Hepatocyte (in vitro differentiated cells): ENCODE results near the gene DDX1. TPM values are rescaled to one million over a fixed set of nuclear protein-coding genes. Genes with fewer than 3 reads are reported as not detected.

Experiments
- DNase-seq: peaks from one replicate; pipeline ENCODE4 v3.0.0-alpha.2; 2016; ENCODE audit warnings: low spot score
- H2AFZ ChIP-seq: fragments of 200-600 bp; sonication (generic); 2 replicates; pipeline ENCODE4 v1.6.0; 2016; ENCODE audit warnings: antibody characterized with exemption, mild to moderate bottlenecking
- H3K27ac ChIP-seq: fragments of 200-600 bp; sonication (generic); 2 replicates; pipeline ENCODE4 v1.5.1; 2016; ENCODE audit warnings: mild to moderate bottlenecking
- H3K27me3 ChIP-seq: fragments of 200-600 bp; sonication (generic); 2 replicates; pipeline ENCODE4 v1.6.1; 2016
- H3K36me3 ChIP-seq: fragments of 200-600 bp; sonication (generic); replicated peaks from 2 replicates; pipeline ENCODE4 v1.5.1; 2016; ENCODE audit warnings: low read depth; ENCODE audit not compliant: insufficient read depth
- H3K4me1 ChIP-seq: fragments of 200-600 bp; sonication (generic); 2 replicates; pipeline ENCODE4 v1.5.1; 2016; ENCODE audit warnings: mild to moderate bottlenecking, moderate library complexity; ENCODE audit not compliant: insufficient read depth
- H3K4me2 ChIP-seq: fragments of 200-600 bp; sonication (generic); 2 replicates; pipeline ENCODE4 v1.6.0; 2016
- H3K4me3 ChIP-seq: fragments of 200-600 bp; sonication (generic); 2 replicates; pipeline ENCODE4 v1.5.1; 2016; ENCODE audit warnings: mild to moderate bottlenecking
- H3K79me2 ChIP-seq: fragments of 200-600 bp; sonication (generic); 2 replicates; pipeline ENCODE4 v1.6.0; 2017; ENCODE audit warnings: mild to moderate bottlenecking
- H3K9me2 ChIP-seq: fragments of 200-600 bp; sonication (generic); replicated peaks from 2 replicates; pipeline ENCODE4 v1.6.0; 2017; ENCODE audit warnings: mild to moderate bottlenecking; ENCODE audit not compliant: insufficient read depth
- H3K9me3 ChIP-seq: fragments of 200-600 bp; sonication (generic); 2 replicates; pipeline ENCODE4 v1.5.1; 2016; ENCODE audit warnings: low read depth, mild to moderate bottlenecking
- H4K20me1 ChIP-seq: fragments of 200-600 bp; sonication (generic); 2 replicates; pipeline ENCODE4 v1.6.0; 2016; ENCODE audit warnings: mild to moderate bottlenecking; ENCODE audit not compliant: insufficient read depth, poor library complexity, severe bottlenecking
- EZH2 ChIP-seq: fragments of 200-600 bp; sonication (generic); IDR thresholded peaks from 2 replicates; pipeline ENCODE4 v1.6.1; 2016; ENCODE audit warnings: antibody characterized with exemption, mild to moderate bottlenecking, borderline replicate concordance
- EZH2phosphoT487 ChIP-seq: fragments of 200-600 bp; sonication (generic); IDR thresholded peaks from one replicate; pipeline ENCODE4 v1.6.1; 2018; ENCODE audit warnings: antibody characterized with exemption, mild to moderate bottlenecking, low read depth, moderate library complexity; ENCODE audit not compliant: unreplicated experiment, severe bottlenecking
- WGBS: methylation state at CpG from one replicate; pipeline ENCODE4 v1.1.6; 2016; ENCODE audit warnings: low lambda C conversion rate; ENCODE audit errors: missing lambda C conversion rate; 5-methylcytosine and 5-hydroxymethylcytosine counted together
- polyA plus RNA-seq: library from polyadenylated mRNA; unstranded; fragments of >200 nt; fragmentation: Nextera tagmentation; extraction: Ambion mirVana; gene quantifications from 2 replicates; pipeline ENCODE4 v1.2.1, GENCODE V29; 2016
- total RNA-seq: library from RNA; depleted of rRNA; stranded (reverse); fragments of >200 nt; gene quantifications from 2 replicates; pipeline ENCODE4 v1.2.3, GENCODE V29; 2014
- TF ChIP-seq, protein P1 (sequence below): fragments of 200-600 bp; sonication (generic); IDR thresholded peaks from 2 replicates; pipeline ENCODE4 v1.5.1; 2016; ENCODE audit warnings: antibody characterized with exemption, mild to moderate bottlenecking; ENCODE audit not compliant: poor library complexity

DDX1 gene
- total and polyA plus RNA-seq, 2 experiments from 2014 or later: 70.2 to 76.2 TPM

DNA sequence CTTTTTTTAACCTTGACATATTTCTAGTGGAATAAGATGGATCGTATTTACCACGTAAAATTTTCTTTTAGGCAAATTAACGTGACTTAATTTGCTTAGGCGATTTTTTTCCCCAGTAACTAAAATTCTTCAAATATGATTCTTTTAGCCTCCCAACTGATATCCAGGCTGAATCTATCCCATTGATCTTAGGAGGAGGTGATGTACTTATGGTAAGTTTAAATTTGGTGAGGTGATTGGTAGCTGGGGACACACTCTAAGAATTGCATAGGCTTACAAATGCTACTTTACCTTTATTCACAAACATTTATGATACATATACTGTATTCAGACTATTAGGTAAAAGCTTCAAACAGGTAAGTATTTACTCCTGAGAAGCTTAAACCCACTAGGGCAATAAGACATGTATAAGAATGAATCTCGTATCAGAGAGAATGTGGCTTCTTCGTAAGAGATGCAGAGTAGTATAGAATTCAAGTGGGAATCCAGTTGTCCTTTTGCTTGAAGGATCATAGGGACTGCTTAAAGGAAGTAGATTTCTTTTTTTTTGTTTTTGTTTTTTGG lies 3.8 kb downstream of the DDX1 start:
- no peak for DNase-seq
- Histone ChIP-seq H3K9me3 (no peaks in the 10 kb centered on the region), H2AFZ (no peak overlapping the region), H3K27me3 (no peaks in the 10 kb centered on the region), H3K79me2 (peaks cover 42% of the 10 kb centered on the region), H3K4me2 (no peak overlapping the region), H3K36me3 (peaks cover 4% of the 10 kb centered on the region), H3K27ac (no peak overlapping the region), H3K4me3 (no peak overlapping the region), H4K20me1 (peaks cover 16% of the 10 kb centered on the region), H3K4me1 (peaks cover 3% of the 10 kb centered on the region), H3K9me2 (no peaks in the 10 kb centered on the region)
- TF ChIP-seq, protein P1, sequence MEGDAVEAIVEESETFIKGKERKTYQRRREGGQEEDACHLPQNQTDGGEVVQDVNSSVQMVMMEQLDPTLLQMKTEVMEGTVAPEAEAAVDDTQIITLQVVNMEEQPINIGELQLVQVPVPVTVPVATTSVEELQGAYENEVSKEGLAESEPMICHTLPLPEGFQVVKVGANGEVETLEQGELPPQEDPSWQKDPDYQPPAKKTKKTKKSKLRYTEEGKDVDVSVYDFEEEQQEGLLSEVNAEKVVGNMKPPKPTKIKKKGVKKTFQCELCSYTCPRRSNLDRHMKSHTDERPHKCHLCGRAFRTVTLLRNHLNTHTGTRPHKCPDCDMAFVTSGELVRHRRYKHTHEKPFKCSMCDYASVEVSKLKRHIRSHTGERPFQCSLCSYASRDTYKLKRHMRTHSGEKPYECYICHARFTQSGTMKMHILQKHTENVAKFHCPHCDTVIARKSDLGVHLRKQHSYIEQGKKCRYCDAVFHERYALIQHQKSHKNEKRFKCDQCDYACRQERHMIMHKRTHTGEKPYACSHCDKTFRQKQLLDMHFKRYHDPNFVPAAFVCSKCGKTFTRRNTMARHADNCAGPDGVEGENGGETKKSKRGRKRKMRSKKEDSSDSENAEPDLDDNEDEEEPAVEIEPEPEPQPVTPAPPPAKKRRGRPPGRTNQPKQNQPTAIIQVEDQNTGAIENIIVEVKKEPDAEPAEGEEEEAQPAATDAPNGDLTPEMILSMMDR: no peak
- no peak for TF ChIP-seq EZH2phosphoT487
- no peak for TF ChIP-seq EZH2
- WGBS: 97% methylated on average over 6 of the region's 6 CpGs

DNA sequence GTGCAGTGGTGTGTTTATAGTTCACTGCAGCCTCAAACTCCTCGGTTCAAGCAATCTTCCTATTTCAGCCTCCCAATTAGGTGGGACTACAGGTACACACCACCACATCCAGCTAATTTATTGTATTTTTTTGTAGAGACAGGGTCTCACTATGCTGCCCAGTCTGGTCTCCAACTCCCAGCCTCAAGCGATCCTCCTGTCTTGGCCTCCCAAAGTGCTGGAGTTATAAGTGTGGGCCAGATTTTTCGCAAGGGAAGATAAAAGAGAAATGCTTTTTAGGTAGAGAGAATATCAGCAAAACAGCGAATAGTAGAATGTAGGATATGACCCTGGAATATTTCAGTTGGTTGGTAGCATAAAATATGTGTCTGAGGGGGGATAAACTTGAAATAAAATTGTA lies 4.3 kb downstream of the DDX1 start:
- TF ChIP-seq, protein P1: no peak
- TF ChIP-seq EZH2phosphoT487: no peak
- no peak for TF ChIP-seq EZH2
- Histone ChIP-seq H3K9me2 (no peaks in the 10 kb centered on the region), H3K36me3 (peaks cover 4% of the 10 kb centered on the region), H3K4me2 (no peak overlapping the region), H3K4me3 (no peak overlapping the region), H3K79me2 (peaks cover 42% of the 10 kb centered on the region), H3K27ac (no peak overlapping the region), H3K4me1 (peaks cover 3% of the 10 kb centered on the region), H2AFZ (no peak overlapping the region), H3K27me3 (no peaks in the 10 kb centered on the region), H4K20me1 (peaks cover 16% of the 10 kb centered on the region), H3K9me3 (no peaks in the 10 kb centered on the region)
- no peak for DNase-seq
- WGBS: 97% methylated on average over 4 of the region's 4 CpGs

DNA sequence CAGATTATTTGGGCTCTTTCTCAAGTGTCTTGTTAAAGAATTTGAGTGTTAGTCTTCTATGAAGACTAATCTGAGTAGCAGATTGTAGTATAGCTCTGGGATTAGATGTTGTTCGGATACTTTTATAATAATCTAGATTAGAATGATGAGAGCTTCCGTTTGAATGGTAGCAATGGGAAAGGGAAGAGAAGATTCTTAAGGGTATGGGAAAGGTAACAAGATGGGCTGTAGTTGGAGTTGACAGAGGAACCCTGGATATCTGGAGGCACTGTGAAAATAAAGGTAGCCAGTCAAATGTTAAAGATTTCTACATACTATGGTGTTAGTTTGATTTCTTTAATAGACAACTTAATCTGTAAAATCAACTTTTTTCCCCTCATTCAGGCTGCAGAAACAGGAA lies 4.7 kb downstream of the DDX1 start:
- Histone ChIP-seq H3K4me1 (peaks cover 3% of the 10 kb centered on the region), H3K27ac (no peak overlapping the region), H3K36me3 (peaks cover 4% of the 10 kb centered on the region), H3K9me3 (no peaks in the 10 kb centered on the region), H3K4me2 (no peak overlapping the region), H3K27me3 (no peaks in the 10 kb centered on the region), H3K79me2 (peaks cover 42% of the 10 kb centered on the region), H4K20me1 (peaks cover 16% of the 10 kb centered on the region), H2AFZ (no peak overlapping the region), H3K4me3 (no peak overlapping the region), H3K9me2 (no peaks in the 10 kb centered on the region)
- no peak for DNase-seq
- TF ChIP-seq EZH2phosphoT487 (no peak), EZH2 (no peak)
- TF ChIP-seq, protein P1: no peak
- WGBS: 99% methylated on average over 2 of the region's 2 CpGs
